GM18858 (cell line): Measurements from ENCODE around the gene NR0B2.

ENCODE experiments used
- ATAC-seq: cut with Tn5 transposase; IDR thresholded peaks from one replicate; pipeline ENCODE4 v1.9.1; 2021; ENCODE audit not compliant: unreplicated experiment

NR0B2 gene

GRCh38 chr1:26938004-26938658 lies 24.4 kb upstream of the NR0B2 start:
- no peak for ATAC-seq

DNA sequence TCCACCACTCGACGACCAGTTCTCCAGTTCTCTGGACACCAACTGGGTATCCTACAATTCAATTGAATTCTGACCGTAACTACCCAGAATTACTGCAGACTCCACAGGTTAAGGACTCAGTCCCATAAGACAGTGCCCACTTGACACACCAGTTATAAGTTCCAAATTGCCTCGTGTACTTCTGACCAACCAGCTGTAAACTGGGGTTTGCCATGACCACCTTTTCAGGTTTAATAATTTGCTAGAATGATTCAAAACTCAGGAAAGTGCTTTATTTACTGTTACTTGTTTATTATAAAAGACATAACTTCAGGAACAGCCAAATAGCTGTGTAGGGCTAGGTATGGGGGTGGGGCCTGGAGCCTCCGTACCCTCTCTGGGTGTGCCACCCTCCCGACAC lies 23.0 kb upstream of the NR0B2 start:
- no peak for ATAC-seq

- no peak for ATAC-seq
Observed at GRCh38 chr1:26932531-26932930, 18.8 kb upstream of the NR0B2 start.

- no peak for ATAC-seq
Observed at GRCh38 chr1:26923711-26924110, 9.9 kb upstream of the NR0B2 start.

- no peak for ATAC-seq
Observed at GRCh38 chr1:26922901-26923300, 9.1 kb upstream of the NR0B2 start.

DNA sequence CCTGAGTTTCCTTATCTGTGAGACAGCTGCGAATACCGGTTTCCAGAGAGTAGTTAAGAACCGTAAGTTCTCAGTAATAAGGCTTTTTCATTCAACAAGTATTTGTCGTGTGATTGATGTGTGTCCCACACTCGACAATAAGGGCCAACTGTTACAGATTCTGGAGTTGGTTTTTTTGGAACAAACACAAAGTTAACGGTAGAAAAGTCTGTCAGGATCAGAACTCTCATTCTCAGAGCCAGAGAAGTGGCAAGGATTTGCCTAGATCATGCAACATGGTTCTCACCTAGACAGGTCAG lies 8.6 kb upstream of the NR0B2 start:
- no peak for ATAC-seq

DNA sequence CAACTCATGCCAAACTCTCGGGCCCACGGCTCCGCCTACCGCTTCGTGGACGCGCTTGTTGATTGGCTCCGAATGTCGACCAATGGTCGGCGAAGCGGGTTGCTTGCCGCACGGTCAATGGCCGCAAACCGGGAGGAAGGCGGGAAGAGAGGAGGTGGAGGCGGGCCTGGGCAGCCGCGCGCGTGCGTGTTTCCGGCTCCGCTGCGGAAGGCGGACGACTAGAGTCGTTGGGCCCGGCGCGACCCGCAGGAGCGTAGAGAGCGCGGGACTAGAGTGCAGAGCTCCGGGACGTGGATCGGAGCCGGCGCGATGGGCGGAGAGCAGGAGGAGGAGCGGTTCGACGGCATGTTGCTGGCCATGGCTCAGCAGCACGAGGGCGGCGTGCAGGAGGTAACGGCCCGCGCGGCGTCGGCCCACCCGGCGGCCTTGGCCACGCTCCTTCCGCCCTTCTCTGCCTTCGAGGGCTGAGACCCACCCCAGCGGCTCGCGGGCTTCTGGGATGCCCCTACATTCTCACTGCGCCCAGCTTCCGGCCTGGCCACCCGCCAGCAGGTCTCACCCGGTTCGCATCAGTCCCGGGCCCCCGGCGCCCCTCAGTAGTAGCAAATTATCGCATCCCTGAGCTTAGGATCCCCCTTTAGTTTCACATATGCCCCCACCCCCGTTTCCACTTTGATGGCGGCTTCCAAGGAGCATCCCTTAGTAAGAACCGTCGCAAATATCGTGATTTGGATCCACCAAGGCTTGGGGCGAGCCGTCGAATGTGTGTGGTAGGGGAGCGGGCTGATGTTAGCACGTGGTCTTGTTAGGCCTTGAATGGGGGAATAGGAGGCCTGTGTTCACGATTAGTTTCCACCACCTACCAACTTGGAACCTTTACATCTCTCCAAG lies 8.0 kb upstream of the NR0B2 start, which contains the start of gene NUDC:
NUDC (plus strand) TSS at position 204 of the 891 bp plus-strand sequence; CDS start at position 310, 106 bp downstream.
- peak; percentile 84 for ATAC-seq

- no peak for ATAC-seq
Observed at GRCh38 chr1:26921126-26921539, 7.4 kb upstream of the NR0B2 start.

GRCh38 chr1:26915204-26915842 lies 1.5 kb upstream of the NR0B2 start:
- ATAC-seq = no peak

DNA sequence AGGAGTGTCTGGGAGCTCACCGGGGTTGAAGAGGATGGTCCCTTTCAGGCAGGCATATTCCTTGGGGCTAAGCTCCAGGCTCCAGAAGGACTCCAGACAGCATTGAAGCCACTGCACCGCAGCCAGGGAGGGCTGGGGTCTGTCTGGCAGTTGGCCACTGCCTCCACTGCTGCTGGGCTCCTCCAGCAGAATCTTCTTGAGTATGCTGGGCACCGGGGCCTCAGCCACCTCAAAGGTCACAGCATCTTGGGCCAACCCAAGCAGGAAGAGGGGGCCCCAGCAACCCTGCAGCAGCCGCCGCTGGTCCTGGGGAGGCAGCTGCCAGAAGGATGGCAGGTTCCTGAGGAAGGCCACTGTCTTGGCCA lies 404 bp downstream of the NR0B2 start:
- no peak for ATAC-seq

GRCh38 chr1:26912147-26912490 lies 1.7 kb downstream of the NR0B2 start:
- ATAC-seq = no peak

DNA sequence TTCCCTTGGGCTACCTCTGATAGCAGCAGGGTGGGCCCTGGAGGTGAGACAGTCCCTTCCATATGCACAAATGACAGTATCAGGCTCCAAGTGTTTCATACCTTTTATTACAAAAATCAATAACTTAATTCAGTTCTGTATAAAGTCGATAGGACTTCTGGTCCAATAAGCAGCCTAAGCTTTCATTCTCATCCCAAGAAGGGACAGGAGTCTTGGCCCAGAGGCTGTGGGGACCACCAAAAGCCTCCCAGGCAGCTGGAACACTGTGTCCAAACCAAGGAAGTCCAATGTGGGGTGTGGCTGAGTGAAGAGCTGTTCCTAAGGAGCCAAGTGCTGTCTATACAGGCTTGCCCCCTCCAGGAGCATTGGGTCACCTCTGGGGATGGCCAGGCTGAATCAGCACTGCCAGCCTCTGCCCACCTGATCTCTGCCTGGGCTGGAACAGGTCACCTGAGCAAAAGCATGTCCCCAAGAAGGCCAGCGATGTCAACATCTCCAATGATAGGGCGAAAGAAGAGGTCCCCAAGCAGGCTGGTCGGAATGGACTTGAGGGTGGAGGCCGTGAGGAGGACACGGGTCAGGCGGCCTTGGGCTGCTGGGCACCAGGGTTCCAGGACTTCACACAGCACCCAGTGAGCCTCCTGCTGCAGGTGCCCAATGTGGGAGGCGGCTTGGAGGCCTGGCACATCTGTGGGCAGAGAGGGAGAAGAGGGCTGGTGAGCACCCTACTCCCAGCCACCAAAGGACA lies 2.2 kb downstream of the NR0B2 start:
- ATAC-seq = no peak

- no peak for ATAC-seq
Observed at GRCh38 chr1:26910343-26911160, 3.2 kb downstream of the NR0B2 start.

- ATAC-seq = no peak
Observed at GRCh38 chr1:26909951-26910342, 3.8 kb downstream of the NR0B2 start.

DNA sequence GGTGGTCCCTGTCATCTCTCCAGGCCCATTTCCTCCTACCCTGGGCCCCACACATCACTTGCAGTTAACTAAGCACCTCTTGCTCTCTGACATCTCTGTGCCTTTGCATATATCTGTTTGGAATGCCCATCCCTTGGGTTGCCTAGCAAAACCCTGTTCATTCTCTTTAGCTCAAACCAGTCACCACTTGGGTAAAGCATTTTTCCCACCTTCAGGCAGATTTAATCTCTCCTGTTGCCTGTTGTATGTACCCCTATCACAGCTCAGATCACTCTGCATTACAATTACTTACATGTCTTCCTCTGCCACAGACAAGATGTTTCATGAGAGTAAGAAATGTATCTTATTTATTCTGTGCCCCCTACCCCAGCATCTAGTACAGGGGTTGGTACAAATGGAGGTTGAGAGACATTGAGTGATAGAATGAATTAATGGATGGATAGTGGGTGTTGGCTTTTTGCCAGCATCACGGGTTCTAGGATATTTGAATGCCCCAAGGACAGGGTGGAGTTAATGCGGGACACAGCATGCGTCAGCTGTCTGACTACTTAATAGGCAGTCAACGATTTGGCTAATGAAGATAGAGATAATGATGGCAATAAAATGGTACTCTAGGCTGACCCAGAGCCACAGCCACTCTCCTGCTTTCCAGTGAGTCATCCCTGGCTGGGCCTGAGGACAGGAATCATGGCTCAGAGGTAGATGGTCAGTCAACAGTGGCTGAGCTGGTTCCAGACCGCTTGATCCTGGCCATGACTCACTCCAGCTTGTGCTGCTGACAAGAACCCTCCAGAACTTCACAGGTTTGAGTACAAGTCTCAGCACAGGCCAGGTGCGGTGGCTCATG lies 6.5 kb downstream of the NR0B2 start:
- ATAC-seq = no peak

- ATAC-seq = no peak
Observed at GRCh38 chr1:26900815-26901511, 12.8 kb downstream of the NR0B2 start.

DNA sequence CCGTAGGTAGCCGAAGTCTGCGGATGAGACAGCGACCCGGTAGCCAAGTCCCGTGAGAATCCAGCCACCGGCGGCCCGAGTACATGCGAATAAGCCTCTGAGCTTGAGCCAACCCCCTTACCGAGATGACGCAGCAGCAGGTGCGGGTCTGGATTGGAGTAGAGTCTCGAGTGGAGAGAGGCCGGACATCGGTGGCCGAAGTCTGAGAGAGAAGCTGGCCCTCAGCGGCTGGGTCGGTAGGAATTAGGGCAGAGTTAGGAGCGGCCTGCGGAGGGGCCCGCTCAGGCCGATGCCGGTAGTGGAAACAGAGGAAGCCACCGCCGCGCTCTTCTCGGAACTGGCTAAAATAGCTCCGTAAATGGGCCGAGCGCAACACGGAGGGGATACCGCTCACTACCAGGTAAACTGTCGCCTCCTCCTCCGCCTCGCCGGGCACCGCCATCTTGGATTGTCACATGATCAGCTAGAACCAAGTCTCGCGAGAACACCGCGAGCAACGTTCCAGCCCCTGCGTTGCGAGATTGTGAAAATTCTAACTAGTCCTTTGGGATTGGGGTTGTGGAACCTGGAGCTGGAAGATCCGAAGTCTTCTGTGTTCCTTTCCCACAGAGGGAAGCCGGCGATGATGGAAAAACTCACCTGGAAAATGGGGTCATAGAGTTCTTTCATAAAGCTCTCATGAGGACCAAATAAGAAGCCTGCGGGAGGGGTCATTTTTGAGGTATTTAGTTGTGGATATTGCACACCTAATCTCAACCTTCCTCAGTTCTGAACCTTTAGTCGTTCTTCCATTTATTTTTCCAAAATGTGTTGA lies 13.6 kb downstream of the NR0B2 start, which contains the start of gene GPATCH3:
GPATCH3 (minus strand) TSS at position 467 of the 814 bp plus-strand sequence; CDS start at position 442, 25 bp downstream.
- no peak for ATAC-seq

DNA sequence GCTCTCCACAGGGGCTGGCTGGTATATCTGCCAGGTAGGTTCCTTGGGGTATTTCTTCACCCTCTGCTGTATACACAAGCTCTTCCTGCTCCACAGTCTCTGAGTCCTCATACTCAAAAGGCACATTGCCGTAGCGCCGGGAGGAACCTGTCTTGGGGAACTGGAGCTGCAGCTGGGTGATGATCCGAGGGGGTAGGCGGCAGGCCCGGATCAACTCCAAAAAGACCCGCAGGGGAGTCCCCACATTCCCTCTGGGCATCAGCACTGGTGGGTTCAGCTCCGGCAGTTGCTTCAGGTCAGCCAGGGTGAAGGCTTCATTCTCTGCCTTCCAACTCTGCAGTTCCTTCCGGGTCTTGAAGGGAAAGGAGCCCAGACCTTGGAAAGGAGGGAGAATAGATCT lies 16.4 kb downstream of the NR0B2 start:
- no peak for ATAC-seq
